ENCODE data around the gene BRMS1. TPM values are rescaled to one million over a fixed set of nuclear protein-coding genes. Genes with fewer than 3 reads are reported as not detected.
A peak's percentile ranks its signal among the peaks of the same experiment; 100 is the strongest.

The BRMS1 gene
- total and polyA plus RNA-seq, 2 donors: 43.1 to 63.0 TPM

DNA sequence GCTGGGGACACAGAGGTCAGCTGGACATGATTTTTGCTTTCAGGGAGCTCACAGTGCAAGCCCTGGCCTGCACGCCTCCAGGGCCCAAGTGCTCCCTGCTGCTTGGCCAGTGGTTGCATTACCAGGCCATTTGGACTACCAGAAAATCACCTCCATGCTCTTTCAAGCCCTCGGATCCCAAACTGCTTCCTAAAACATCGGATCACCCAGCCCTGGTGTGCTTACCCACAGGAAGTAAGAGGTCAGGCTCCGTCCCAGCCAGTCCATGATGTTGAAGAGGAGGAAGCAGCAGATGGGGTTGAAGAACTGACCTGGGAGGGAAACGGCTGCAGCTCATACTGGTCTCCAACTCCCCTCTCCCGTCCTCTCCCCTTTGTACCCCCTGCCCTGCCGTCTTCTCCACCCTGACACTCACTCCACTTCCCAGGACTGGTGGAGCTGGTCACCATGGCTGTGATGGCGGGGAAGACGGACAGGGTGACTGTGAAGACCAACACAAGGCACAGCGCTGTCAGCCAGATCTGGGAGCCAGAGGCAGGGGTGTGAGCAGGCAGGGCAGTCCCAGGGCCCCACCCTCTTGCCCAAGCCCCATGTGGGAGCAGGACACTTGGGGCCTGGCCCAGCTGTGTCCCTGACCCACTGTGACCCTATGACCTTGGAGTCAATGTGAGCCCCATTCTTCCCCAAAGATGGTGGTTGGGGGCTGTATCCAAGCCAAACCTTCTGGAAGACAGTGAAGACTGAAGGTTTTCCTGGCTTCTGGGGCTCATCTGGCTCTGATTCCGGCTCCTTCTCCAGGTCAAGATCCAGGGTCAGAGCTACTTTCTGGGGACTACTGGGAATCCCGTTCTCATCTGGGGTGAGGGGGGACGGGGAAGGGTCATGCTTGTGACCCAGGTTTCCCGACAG is 21.1 kb upstream of the BRMS1 start:
- 96% methylated on average over 14 of the region's 14 CpGs for WGBS
- no peak for DNase-seq (ENCODE audit: low read depth in 6 of 9, low spot score in 9 of 9)

DNA sequence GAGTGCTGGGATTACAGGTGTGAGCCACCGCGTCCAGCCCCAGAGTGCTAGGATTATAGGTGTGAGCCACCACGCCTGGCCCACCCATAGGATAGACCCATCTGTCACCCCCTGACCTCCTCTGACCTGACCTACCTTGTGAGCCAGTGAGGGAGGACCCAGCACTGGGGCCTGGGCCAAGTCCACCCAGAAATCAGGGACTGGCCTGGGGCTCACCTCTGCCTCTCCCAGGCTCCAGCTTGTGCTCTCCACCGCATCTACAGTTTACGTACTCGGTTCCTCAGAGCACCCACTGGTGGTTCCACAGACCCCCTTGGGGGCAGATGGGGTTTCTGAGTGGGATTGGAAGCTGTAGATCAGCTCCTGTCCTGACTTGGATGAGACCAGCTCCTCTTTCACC is 20.3 kb upstream of the BRMS1 start:
- Histone ChIP-seq H3K4me3 (ENCODE audit: low read length in 2 of 2) (no peak overlapping the region), H3K9me3 (ENCODE audit: control insufficient read depth in 2 of 2, insufficient read depth in 1 of 2, low read length in 1 of 2) (peaks cover 0 to 3% of the 10 kb centered on the region in 2 donors), H3K36me3 (ENCODE audit: control insufficient read depth in 2 of 2, insufficient read depth in 2 of 2, low read length in 1 of 2) (peaks cover 3 to 22% of the 10 kb centered on the region in 2 donors), H3K4me1 (ENCODE audit: control insufficient read depth in 2 of 2, insufficient read depth in 2 of 2, low read length in 2 of 2) (no peaks in the 10 kb centered on the region), H3K27me3 (ENCODE audit: control insufficient read depth in 2 of 2, insufficient read depth in 1 of 2, low read length in 1 of 2) (no peaks in the 10 kb centered on the region), H3K27ac (ENCODE audit: low read depth in 1 of 2, low read length in 1 of 2) (no peak overlapping the region)
- 97% methylated on average over 6 of the region's 6 CpGs for WGBS
- DNase-seq (ENCODE audit: low read depth in 6 of 9, low spot score in 9 of 9): no peak

More for the DNA sequence above, 21.1 kb upstream of the BRMS1 start:
- peaks cover 0 to under 1% of the 10 kb centered on the region in 2 donors for H3K27me3 ChIP-seq (ENCODE audit: control insufficient read depth in 2 of 2, insufficient read depth in 1 of 2, low read length in 1 of 2)
- H3K9me3 ChIP-seq (ENCODE audit: control insufficient read depth in 2 of 2, insufficient read depth in 1 of 2, low read length in 1 of 2): peaks cover 0 to 4% of the 10 kb centered on the region in 2 donors
- H3K4me1 ChIP-seq (ENCODE audit: control insufficient read depth in 2 of 2, insufficient read depth in 2 of 2, low read length in 2 of 2): peaks cover 2 to 3% of the 10 kb centered on the region in 2 donors
- peaks cover 3 to 19% of the 10 kb centered on the region in 2 donors for H3K36me3 ChIP-seq (ENCODE audit: control insufficient read depth in 2 of 2, insufficient read depth in 2 of 2, low read length in 1 of 2)
- no peak overlapping the region for H3K4me3 ChIP-seq (ENCODE audit: low read length in 2 of 2)
- H3K27ac ChIP-seq (ENCODE audit: low read depth in 1 of 2, low read length in 1 of 2): no peak overlapping the region

- DNase-seq (ENCODE audit: low read depth in 6 of 9, low spot score in 9 of 9): peak in 1 of 9 donors; percentile 42
- H3K4me1 ChIP-seq (ENCODE audit: control insufficient read depth in 2 of 2, insufficient read depth in 2 of 2, low read length in 2 of 2): no peaks in the 10 kb centered on the region
- no peaks in the 10 kb centered on the region for H3K27me3 ChIP-seq (ENCODE audit: control insufficient read depth in 2 of 2, insufficient read depth in 1 of 2, low read length in 1 of 2)
- H3K36me3 ChIP-seq (ENCODE audit: control insufficient read depth in 2 of 2, insufficient read depth in 2 of 2, low read length in 1 of 2): peaks cover 3 to 26% of the 10 kb centered on the region in 2 donors
- peaks cover 0 to 3% of the 10 kb centered on the region in 2 donors for H3K9me3 ChIP-seq (ENCODE audit: control insufficient read depth in 2 of 2, insufficient read depth in 1 of 2, low read length in 1 of 2)
- no peak overlapping the region for H3K4me3 ChIP-seq (ENCODE audit: low read length in 2 of 2)
- WGBS: 88% methylated on average over 15 of the region's 15 CpGs
- no peak overlapping the region for H3K27ac ChIP-seq (ENCODE audit: low read depth in 1 of 2, low read length in 1 of 2)
Measured at GRCh38 chr11:66363805-66364535, 19.1 kb upstream of the BRMS1 start.

GRCh38 chr11:66363187-66363601 is 18.3 kb upstream of the BRMS1 start:
- WGBS: 96% methylated on average over 14 of the region's 14 CpGs
- H3K9me3 ChIP-seq (ENCODE audit: control insufficient read depth in 2 of 2, insufficient read depth in 1 of 2, low read length in 1 of 2): peaks cover 0 to 3% of the 10 kb centered on the region in 2 donors
- no peaks in the 10 kb centered on the region for H3K4me1 ChIP-seq (ENCODE audit: control insufficient read depth in 2 of 2, insufficient read depth in 2 of 2, low read length in 2 of 2)
- H3K27ac ChIP-seq (ENCODE audit: low read depth in 1 of 2, low read length in 1 of 2): no peak overlapping the region
- DNase-seq (ENCODE audit: low read depth in 6 of 9, low spot score in 9 of 9): no peak
- H3K27me3 ChIP-seq (ENCODE audit: control insufficient read depth in 2 of 2, insufficient read depth in 1 of 2, low read length in 1 of 2): no peaks in the 10 kb centered on the region
- peaks cover 5 to 26% of the 10 kb centered on the region in 2 donors for H3K36me3 ChIP-seq (ENCODE audit: control insufficient read depth in 2 of 2, insufficient read depth in 2 of 2, low read length in 1 of 2)
- no peak overlapping the region for H3K4me3 ChIP-seq (ENCODE audit: low read length in 2 of 2)

- H3K9me3 ChIP-seq (ENCODE audit: control insufficient read depth in 2 of 2, insufficient read depth in 1 of 2, low read length in 1 of 2): peaks cover 0 to 3% of the 10 kb centered on the region in 2 donors
- DNase-seq (ENCODE audit: low read depth in 6 of 9, low spot score in 9 of 9): no peak
- H3K4me1 ChIP-seq (ENCODE audit: control insufficient read depth in 2 of 2, insufficient read depth in 2 of 2, low read length in 2 of 2): no peaks in the 10 kb centered on the region
- H3K27ac ChIP-seq (ENCODE audit: low read depth in 1 of 2, low read length in 1 of 2): no peak overlapping the region
- H3K4me3 ChIP-seq (ENCODE audit: low read length in 2 of 2): no peak overlapping the region
- no peaks in the 10 kb centered on the region for H3K27me3 ChIP-seq (ENCODE audit: control insufficient read depth in 2 of 2, insufficient read depth in 1 of 2, low read length in 1 of 2)
- peaks cover 6 to 22% of the 10 kb centered on the region in 2 donors for H3K36me3 ChIP-seq (ENCODE audit: control insufficient read depth in 2 of 2, insufficient read depth in 2 of 2, low read length in 1 of 2)
- WGBS: 91% methylated on average over 9 of the region's 9 CpGs
Measured at GRCh38 chr11:66362481-66363147, 17.7 kb upstream of the BRMS1 start.

- DNase-seq (ENCODE audit: low read depth in 6 of 9, low spot score in 9 of 9): no peak
- 96% methylated on average over 6 of the region's 6 CpGs for WGBS
Measured at GRCh38 chr11:66361502-66361941, 16.6 kb upstream of the BRMS1 start.

DNA sequence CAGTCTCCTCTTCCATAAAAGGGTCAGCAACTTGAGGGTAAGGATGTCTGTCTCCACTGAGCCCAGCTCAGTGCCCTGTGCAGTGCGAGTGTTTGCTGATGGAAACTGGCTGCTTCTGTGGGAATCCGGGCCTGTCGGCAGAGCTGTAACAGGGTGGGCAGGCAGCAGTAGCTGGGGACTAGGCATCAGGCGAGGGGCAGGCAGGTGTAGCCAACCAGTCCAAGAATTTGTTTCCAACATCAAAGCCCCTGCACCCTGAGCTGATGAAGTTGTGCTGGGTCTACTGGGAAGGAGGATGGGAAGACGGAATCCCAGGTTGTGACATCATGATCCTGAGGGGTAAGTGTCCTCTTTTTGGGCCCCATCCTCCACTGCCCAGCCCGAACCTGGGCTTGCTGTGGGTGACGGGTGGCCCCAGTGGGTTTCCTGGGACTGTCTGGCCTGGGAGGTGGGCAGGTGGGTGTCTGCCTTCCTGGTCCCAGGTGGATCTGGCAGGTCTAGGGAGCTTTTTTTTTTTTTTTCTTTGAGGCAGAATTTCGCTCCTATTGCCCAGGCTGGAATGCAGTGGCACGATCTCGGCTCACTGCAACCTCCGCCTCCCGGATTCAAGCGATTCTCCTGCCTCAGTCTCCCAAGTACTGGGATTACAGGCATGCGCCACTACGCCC is 15.6 kb upstream of the BRMS1 start:
- H3K4me1 ChIP-seq (ENCODE audit: control insufficient read depth in 2 of 2, insufficient read depth in 2 of 2, low read length in 2 of 2): no peaks in the 10 kb centered on the region
- H3K4me3 ChIP-seq (ENCODE audit: low read length in 2 of 2): no peak overlapping the region
- 98% methylated on average over 15 of the region's 15 CpGs for WGBS
- no peak for DNase-seq (ENCODE audit: low read depth in 6 of 9, low spot score in 9 of 9)
- H3K36me3 ChIP-seq (ENCODE audit: control insufficient read depth in 2 of 2, insufficient read depth in 2 of 2, low read length in 1 of 2): peaks cover 6 to 22% of the 10 kb centered on the region in 2 donors
- H3K9me3 ChIP-seq (ENCODE audit: control insufficient read depth in 2 of 2, insufficient read depth in 1 of 2, low read length in 1 of 2): peaks cover 0 to 3% of the 10 kb centered on the region in 2 donors
- H3K27me3 ChIP-seq (ENCODE audit: control insufficient read depth in 2 of 2, insufficient read depth in 1 of 2, low read length in 1 of 2): no peaks in the 10 kb centered on the region
- no peak overlapping the region for H3K27ac ChIP-seq (ENCODE audit: low read depth in 1 of 2, low read length in 1 of 2)

More at GRCh38 chr11:66361502-66361941, 16.6 kb upstream of the BRMS1 start:
- H3K4me3 ChIP-seq (ENCODE audit: low read length in 2 of 2): no peak overlapping the region
- H3K36me3 ChIP-seq (ENCODE audit: control insufficient read depth in 2 of 2, insufficient read depth in 2 of 2, low read length in 1 of 2): peaks cover 6 to 22% of the 10 kb centered on the region in 2 donors
- no peaks in the 10 kb centered on the region for H3K4me1 ChIP-seq (ENCODE audit: control insufficient read depth in 2 of 2, insufficient read depth in 2 of 2, low read length in 2 of 2)
- peaks cover 0 to 3% of the 10 kb centered on the region in 2 donors for H3K9me3 ChIP-seq (ENCODE audit: control insufficient read depth in 2 of 2, insufficient read depth in 1 of 2, low read length in 1 of 2)
- no peaks in the 10 kb centered on the region for H3K27me3 ChIP-seq (ENCODE audit: control insufficient read depth in 2 of 2, insufficient read depth in 1 of 2, low read length in 1 of 2)
- H3K27ac ChIP-seq (ENCODE audit: low read depth in 1 of 2, low read length in 1 of 2): no peak overlapping the region

DNA sequence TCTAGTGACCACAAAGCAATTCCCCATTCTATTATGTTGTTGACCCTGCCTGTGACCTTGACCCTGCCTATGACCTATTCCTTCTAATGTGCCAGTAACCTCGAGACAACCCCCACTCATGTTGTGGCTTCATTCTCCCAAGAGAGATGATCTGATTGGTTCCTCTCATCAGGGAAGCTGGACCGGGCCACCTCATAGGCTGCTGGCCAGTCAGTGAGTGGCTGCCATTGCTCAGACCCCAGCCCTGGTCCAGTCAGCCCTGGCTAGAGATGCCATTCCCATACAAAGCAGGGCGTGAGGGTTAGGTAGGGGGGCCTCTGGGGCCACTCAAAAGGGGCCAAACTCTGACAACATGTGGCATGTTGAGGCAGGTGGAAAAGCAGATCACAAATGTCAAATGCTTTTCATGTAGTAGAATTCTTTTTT is 14.8 kb upstream of the BRMS1 start:
- no peaks in the 10 kb centered on the region for H3K4me1 ChIP-seq (ENCODE audit: control insufficient read depth in 2 of 2, insufficient read depth in 2 of 2, low read length in 2 of 2)
- no peaks in the 10 kb centered on the region for H3K27me3 ChIP-seq (ENCODE audit: control insufficient read depth in 2 of 2, insufficient read depth in 1 of 2, low read length in 1 of 2)
- H3K4me3 ChIP-seq (ENCODE audit: low read length in 2 of 2): no peak overlapping the region
- WGBS: 89% methylated on average over 3 of the region's 3 CpGs
- peaks cover 6 to 22% of the 10 kb centered on the region in 2 donors for H3K36me3 ChIP-seq (ENCODE audit: control insufficient read depth in 2 of 2, insufficient read depth in 2 of 2, low read length in 1 of 2)
- H3K9me3 ChIP-seq (ENCODE audit: control insufficient read depth in 2 of 2, insufficient read depth in 1 of 2, low read length in 1 of 2): peaks cover 0 to 3% of the 10 kb centered on the region in 2 donors
- no peak overlapping the region for H3K27ac ChIP-seq (ENCODE audit: low read depth in 1 of 2, low read length in 1 of 2)
- no peak for DNase-seq (ENCODE audit: low read depth in 6 of 9, low spot score in 9 of 9)
